Testis (tissue), 5 donors: ENCODE results near the gene ARL8A. TPM values are rescaled to one million over a fixed set of nuclear protein-coding genes. Genes with fewer than 3 reads are reported as not detected.
"Not testable (repeated sequence)": the region's sequence is repeated elsewhere in the genome, so short reads cannot be mapped to it uniquely, and the experiment has no call there.

ENCODE experiments used
- DNase-seq: peaks from one replicate; pipeline ENCODE4 v3.0.0-alpha.2; 2019
- H3K27ac ChIP-seq, 2 donors: fragments of 200-600 bp; sonication (generic); one replicate each; pipeline ENCODE4 v1.5.1; 2019
- H3K27me3 ChIP-seq: fragments of 200-600 bp; sonication (generic); one replicate; pipeline ENCODE4 v1.5.1; 2019
- H3K36me3 ChIP-seq: fragments of 200-600 bp; sonication (generic); one replicate; pipeline ENCODE4 v1.5.1; 2017; ENCODE audit warnings: low read depth; ENCODE audit errors: missing control alignments
- H3K4me1 ChIP-seq: fragments of 200-600 bp; sonication (generic); one replicate; pipeline ENCODE4 v1.5.1; 2019
- H3K4me3 ChIP-seq, 2 donors: fragments of 200-600 bp; sonication (generic); one replicate each; pipeline ENCODE4 v1.5.1; 2017 to 2019
- H3K9me3 ChIP-seq: fragments of 200-600 bp; sonication (generic); one replicate; pipeline ENCODE4 v1.5.1; 2017
- CTCF ChIP-seq, 3 experiments: fragments of 450-650 bp in 2 of 3; fragments of 200-600 bp in 1 of 3; sonication (generic) in 1 of 3; IDR thresholded peaks; one replicate each; pipeline ENCODE4 v1.5.1; 2016 to 2019; ENCODE audit warnings: antibody characterized with exemption in 3 of 3, mild to moderate bottlenecking in 2 of 3, moderate library complexity in 1 of 3
- POLR2A ChIP-seq: fragments of 450-650 bp; IDR thresholded peaks from one replicate; pipeline ENCODE4 v1.6.1; 2017; ENCODE audit warnings: antibody characterized with exemption, mild to moderate bottlenecking, moderate library complexity
- WGBS, 2 donors: methylation state at CpG; one replicate each; pipeline ENCODE4 v1.1.5; 2018; 5-methylcytosine and 5-hydroxymethylcytosine counted together
- intact Hi-C: fragments of 100-400 bp; cut with DNase I; formaldehyde crosslinking; loops from one replicate; pipeline ENCODE4 v1.15.1; 2023; ENCODE audit warnings: low total_unique reads
- long read RNA-seq, 2 donors: transcript quantifications; one replicate each; lab custom pipeline, GENCODE V29; 2026
- polyA plus RNA-seq: library from polyadenylated mRNA; stranded (reverse); fragments of 350-450 nt; fragmentation: Illumina TruSeq; extraction: RNeasy Lipid Tissue Mini Kit (QIAGEN cat#74804); gene quantifications from one replicate; pipeline ENCODE4 v1.2.3, GENCODE V29; 2014; ENCODE audit warnings: low read depth, low replicate concordance; ENCODE audit not compliant: insufficient read depth
- total RNA-seq, 2 donors: library from RNA; depleted of rRNA; stranded (reverse); fragments of >200 nt; gene quantifications; one replicate each; pipeline ENCODE4 v1.2.3, GENCODE V29; 2016

The ARL8A gene
- total RNA-seq (10 to 100 TPM; 63.9 to 80.8 TPM), polyA plus RNA-seq (46.9 TPM)
- long read RNA-seq, donor 1, transcript ARL8A-201 (7 exons, 1,793 nt) = major isoform, 23 of 23 reads
- long read RNA-seq, donor 1, partial matches to known transcripts = 0 of 23 reads
- long read RNA-seq, donor 1, other reads (novel, unspliced or antisense) = 0 of 23 reads
- long read RNA-seq, donor 2, transcript ARL8A-201 (7 exons, 1,793 nt) = major isoform, 24 of 24 reads
- long read RNA-seq, donor 2, partial matches to known transcripts = 0 of 24 reads
- long read RNA-seq, donor 2, other reads (novel, unspliced or antisense) = 0 of 24 reads

- WGBS, 2 donors = 0% methylated on average over 4 to 52 of the region's 82 CpGs
- H3K4me1 ChIP-seq = peaks cover 14% of the 10 kb centered on the region
- intact Hi-C loops = no loop called here
- no peaks in the 10 kb centered on the region for H3K36me3 ChIP-seq
- H3K27ac ChIP-seq = peak within 1 kb of the TSS; percentile 88 to 90
- peak within 1 kb of the TSS; percentile 88 to 93 for H3K4me3 ChIP-seq
- no peaks in the 10 kb centered on the region for H3K9me3 ChIP-seq
- no peak for TF ChIP-seq CTCF (IDR thresholded peaks at IDR 0.05)
- TF ChIP-seq POLR2A = no peak
- no peaks in the 10 kb centered on the region for H3K27me3 ChIP-seq
- DNase-seq = peak; percentile 70
These were observed at the start of gene ARL8A for GRCh38 chr1:202144402-202145067. Gene ARL8A, minus strand, starts transcription at chr1:202144737. Its CDS starts 165 bp downstream, at chr1:202144572.

- TF ChIP-seq CTCF (IDR thresholded peaks at IDR 0.05) (no peak), POLR2A (no peak)
- H3K27me3 ChIP-seq = no peaks in the 10 kb centered on the region
- intact Hi-C loops = no loop called here
- H3K36me3 ChIP-seq = no peaks in the 10 kb centered on the region
- H3K4me3 ChIP-seq = no peak overlapping the region
- H3K27ac ChIP-seq = no peak overlapping the region
- peaks cover 7% of the 10 kb centered on the region for H3K4me1 ChIP-seq
- no peaks in the 10 kb centered on the region for H3K9me3 ChIP-seq
- 39 to 61% methylated on average over 4 to 11 of the region's 11 CpGs for WGBS, 2 donors
- no peak for DNase-seq
These were observed 49.8 kb upstream of the ARL8A start for GRCh38 chr1:202194328-202194648.

- Histone ChIP-seq H3K4me3 (peak within 1 kb of the TSS in 1 of 2 donors; percentile 18), H3K36me3 (no peaks in the 10 kb centered on the region), H3K27me3 (no peaks in the 10 kb centered on the region), H3K9me3 (no peaks in the 10 kb centered on the region), H3K4me1 (peaks cover 7% of the 10 kb centered on the region), H3K27ac (no peak within 1 kb of the TSS)
- intact Hi-C loops = no loop called here
- TF ChIP-seq POLR2A (no peak), CTCF (IDR thresholded peaks at IDR 0.05) (peak in 2 of 3 experiments; percentile 15 to 16)
- WGBS, 2 donors = 2 to 5% methylated on average over 32 to 37 of the region's 61 CpGs
- no peak for DNase-seq
These were observed 49.2 kb upstream of the ARL8A start, which contains the start of gene LGR6 for GRCh38 chr1:202193614-202194327. Gene LGR6, plus strand, starts transcription at chr1:202193799. Its CDS starts 191 bp downstream, at chr1:202193990.

- H3K27me3 ChIP-seq = no peaks in the 10 kb centered on the region
- WGBS, 2 donors = 33 to 43% methylated on average over 10 to 16 of the region's 18 CpGs
- no peak overlapping the region for H3K4me3 ChIP-seq
- peak; percentile 74 for DNase-seq
- intact Hi-C loops = no loop called here
- no peak for TF ChIP-seq POLR2A
- TF ChIP-seq CTCF (IDR thresholded peaks at IDR 0.05) = peak; percentile 58 to 86 (median 79)
- peaks cover 7% of the 10 kb centered on the region for H3K4me1 ChIP-seq
- H3K36me3 ChIP-seq = no peaks in the 10 kb centered on the region
- H3K27ac ChIP-seq = no peak overlapping the region
- no peaks in the 10 kb centered on the region for H3K9me3 ChIP-seq
These were observed 48.5 kb upstream of the ARL8A start for GRCh38 chr1:202192770-202193613.

- WGBS, 2 donors = 94% methylated on average over 11 of the region's 33 CpGs; no CpG with 5 or more reads in 1 of the 2 donors
- intact Hi-C loops = not testable (repeated sequence)
These were observed 46.9 kb upstream of the ARL8A start for GRCh38 chr1:202191391-202191790.

More at GRCh38 chr1:202191391-202191790, 46.9 kb upstream of the ARL8A start:
- not testable (repeated sequence) for H3K4me3 ChIP-seq, H3K27me3 ChIP-seq, H3K27ac ChIP-seq, H3K9me3 ChIP-seq, H3K4me1 ChIP-seq, DNase-seq, H3K36me3 ChIP-seq
